Ureter (tissue), 1 donor: ENCODE measurements around the gene MGME1. TPM values are rescaled to one million over a fixed set of nuclear protein-coding genes. Genes with fewer than 3 reads are reported as not detected.
"Not testable (repeated sequence)": the region's sequence is repeated elsewhere in the genome, so short reads cannot be mapped to it uniquely, and the experiment has no call there.

Experiments
- DNase-seq: peaks from one replicate; pipeline ENCODE4 v3.0.0-alpha.2; 2020; ENCODE audit warnings: low spot score
- total RNA-seq: library from RNA; stranded (reverse); gene quantifications from one replicate; pipeline ENCODE4 v1.2.4, GENCODE V29; 2023
- donor health status: DM: yes; HTN: yes; CAD: no.

The MGME1 gene
- total RNA-seq, 1 donor from 2014 or later = 15.1 TPM

DNA sequence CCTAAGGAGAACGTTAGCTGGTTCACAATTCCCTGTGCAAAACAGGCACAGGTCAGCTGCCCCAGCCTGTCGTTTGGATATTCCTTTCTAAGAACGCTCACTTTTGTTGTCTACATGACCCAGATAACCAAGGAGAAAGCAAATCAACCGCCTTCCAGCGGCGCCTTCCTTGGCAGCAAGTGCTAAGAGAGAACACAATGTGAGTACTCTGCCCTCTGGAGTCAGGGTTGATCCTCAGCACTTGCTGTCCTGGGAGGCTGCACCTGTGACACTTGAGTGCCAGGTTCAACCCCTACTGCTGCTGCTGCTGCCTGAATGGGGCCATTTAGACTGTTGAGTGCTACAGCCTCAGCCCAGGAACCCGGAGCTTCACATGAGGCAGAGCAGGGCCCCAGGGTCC, 52.1 kb downstream of the MGME1 start:
- no peak for DNase-seq

DNA sequence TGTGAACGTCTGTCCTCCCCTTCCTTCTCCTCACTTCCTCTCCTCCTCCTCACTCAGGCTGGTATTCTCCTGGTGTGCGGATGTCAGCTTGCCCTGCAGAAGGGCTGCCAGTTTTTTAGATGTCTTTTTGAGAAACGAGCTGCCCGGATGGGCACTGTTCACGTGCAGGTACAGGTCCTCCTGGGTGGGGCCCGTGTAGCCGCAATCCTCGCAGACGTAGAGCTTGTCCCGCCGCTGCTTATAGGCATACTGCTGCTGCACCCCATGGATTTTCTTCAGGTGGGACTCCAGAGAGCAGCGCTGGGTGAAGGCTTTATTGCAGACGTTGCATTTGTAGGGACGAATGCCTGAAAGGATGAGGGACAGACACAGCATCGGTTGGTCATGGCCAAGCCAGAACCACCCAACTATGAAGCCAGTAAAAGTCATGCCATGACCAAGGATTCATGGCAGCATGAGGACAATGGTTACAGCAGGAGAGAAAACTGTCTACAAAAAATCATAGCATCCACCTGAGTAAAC, 55.8 kb downstream of the MGME1 start:
- no peak for DNase-seq

- not testable (repeated sequence) for DNase-seq
These were observed 58.2 kb downstream of the MGME1 start for GRCh38 chr20:18027011-18027410.

DNA sequence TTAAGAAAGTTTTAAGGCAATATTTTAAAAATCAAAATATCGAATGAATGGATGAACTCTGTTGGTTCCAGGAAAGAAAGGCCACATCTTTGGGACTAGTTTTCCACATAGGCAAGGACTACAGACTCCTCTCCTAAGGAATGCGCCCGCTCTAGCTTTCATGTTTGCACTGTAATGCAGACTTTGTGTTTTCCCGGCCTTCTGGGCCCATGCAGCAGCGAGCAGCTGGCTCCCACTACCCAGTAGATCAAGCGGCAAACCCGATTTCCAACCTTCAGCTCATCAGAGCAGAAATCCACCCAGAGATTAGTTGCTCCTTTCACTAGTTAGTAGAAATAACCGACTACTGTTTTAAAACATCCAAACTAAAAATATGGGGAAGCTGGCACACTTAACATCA, 61.2 kb downstream of the MGME1 start:
- no peak for DNase-seq

- DNase-seq = no peak
These were observed 62.2 kb downstream of the MGME1 start for GRCh38 chr20:18031050-18031449.

DNA sequence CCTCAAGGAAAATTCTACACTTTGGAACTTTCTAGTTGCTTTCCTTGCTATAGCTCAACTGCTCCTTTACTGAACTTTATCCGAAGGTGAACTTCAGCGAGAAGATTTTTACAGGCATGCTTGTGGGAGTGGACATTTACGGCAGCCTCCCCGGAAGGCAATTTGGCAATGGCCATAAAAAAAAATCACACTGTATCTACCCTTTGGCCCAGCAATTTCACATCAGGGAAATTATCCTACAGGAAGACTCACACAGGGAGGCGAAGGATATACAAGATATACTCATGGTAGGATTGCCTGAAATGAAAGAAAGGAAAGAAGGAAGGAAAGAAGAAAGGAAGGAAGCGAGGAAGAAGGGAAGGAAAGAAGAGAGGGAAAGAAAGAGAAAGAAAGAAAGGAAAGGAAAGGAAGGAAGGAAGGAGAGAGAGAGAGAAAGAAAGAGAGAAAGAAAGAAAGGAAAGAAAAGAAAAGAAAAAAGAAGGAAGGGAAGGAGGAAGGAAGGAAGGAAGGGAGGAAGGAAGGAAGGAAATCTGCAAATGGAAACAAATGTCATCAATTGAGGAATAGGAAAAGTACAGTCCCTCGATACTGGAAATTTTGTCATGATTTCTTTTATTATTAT, 63.2 kb downstream of the MGME1 start:
- DNase-seq = no peak

GRCh38 chr20:18032977-18033892, 64.4 kb downstream of the MGME1 start:
- DNase-seq = no peak

DNA sequence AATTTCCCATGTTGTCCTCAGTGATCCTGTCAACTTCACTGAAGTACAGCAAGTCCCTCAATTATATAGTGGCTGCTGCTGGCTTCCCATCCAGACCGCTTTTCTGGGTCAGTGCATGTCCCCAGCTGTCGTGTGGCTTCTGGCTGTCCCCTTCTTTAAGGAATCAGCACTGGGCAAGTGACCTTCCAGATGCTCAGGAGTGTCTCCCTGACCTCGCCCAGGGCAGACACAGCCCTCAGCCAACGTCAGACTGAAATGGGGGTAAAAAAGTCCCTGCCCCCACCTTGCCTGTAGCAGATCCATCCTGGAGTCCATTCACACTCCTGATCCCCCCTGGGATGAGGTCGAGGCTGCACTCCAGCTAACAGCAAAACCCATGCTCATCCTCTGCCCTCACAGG, 65.2 kb downstream of the MGME1 start:
- no peak for DNase-seq

DNA sequence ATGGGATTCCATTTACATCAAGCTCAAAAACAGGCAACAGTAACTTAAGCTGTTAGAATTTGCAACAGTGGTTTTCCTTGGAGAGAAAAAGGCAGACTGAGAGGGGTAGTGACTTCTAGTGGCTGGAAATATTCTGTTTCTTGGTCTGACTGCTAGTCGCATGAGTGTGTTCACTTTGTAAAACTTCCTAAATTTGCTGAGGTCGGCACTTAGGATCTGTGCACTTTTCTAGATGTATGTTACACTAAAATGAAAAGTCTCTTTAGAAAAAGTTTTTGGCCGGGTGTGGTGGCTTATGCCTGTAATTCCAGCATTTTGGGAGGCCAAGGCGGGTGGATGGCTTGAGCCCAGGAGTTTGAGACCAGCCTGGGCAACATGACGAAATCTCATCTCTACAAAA, 70.2 kb downstream of the MGME1 start:
- DNase-seq = no peak

Other genes with a start within 250 kb of the MGME1 start
- 90.7 TPM for gene SNX5, start 224 bp upstream of the MGME1 start, total RNA-seq
- 16.2 TPM for gene OVOL2, start 88.9 kb downstream of the MGME1 start, total RNA-seq
- 16.0 TPM for gene KAT14, start 168.8 kb downstream of the MGME1 start, total RNA-seq
- gene PET117, start 168.8 kb downstream of the MGME1 start, total RNA-seq = 8.7 TPM